ENCODE measurements around the gene PDLIM7.
A peak's percentile ranks its signal among the peaks of the same experiment; 100 is the strongest.

DNA sequence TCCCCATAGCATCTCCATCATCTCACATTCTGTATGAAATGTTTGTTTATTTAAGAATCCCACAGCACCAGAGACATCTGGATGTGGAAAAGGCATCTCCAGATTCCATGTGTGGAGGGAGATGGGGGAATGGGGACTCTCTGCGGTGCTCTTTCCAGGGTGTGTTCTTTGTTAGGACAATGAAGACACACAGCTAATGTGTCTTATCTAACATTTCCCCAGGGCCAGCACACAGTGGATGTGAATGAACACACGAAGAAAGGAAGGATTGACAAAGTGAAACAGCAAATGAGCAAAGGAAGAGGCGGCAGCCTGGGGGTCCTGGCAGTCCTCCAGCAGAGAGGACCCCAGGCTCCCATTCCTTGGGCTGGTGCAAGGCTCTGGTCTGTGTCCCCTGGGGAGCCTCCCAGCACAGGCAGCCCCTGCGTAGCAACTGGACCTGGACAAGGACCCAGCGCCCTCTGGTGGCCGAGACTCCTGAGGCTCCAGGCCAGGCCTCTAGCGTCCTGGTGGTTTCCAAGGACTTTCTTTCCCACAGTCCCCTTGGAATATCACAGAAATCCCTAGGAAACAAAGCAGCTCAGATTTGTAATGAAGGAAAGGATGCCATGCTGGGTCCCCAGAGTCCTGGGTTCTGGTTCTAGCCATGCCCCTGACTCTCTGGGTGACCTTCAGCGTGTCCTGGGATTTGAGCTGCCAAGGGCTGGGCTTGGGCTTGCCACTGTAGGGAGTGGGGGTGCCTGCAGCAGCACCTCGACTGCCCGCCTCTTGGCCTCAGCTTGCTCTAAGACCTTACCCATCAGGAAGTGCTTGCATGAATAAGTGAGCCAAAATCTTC, 3.5 kb upstream of the PDLIM7 start:
- TF ChIP-seq, protein P1, sequence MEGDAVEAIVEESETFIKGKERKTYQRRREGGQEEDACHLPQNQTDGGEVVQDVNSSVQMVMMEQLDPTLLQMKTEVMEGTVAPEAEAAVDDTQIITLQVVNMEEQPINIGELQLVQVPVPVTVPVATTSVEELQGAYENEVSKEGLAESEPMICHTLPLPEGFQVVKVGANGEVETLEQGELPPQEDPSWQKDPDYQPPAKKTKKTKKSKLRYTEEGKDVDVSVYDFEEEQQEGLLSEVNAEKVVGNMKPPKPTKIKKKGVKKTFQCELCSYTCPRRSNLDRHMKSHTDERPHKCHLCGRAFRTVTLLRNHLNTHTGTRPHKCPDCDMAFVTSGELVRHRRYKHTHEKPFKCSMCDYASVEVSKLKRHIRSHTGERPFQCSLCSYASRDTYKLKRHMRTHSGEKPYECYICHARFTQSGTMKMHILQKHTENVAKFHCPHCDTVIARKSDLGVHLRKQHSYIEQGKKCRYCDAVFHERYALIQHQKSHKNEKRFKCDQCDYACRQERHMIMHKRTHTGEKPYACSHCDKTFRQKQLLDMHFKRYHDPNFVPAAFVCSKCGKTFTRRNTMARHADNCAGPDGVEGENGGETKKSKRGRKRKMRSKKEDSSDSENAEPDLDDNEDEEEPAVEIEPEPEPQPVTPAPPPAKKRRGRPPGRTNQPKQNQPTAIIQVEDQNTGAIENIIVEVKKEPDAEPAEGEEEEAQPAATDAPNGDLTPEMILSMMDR (IDR thresholded peaks at IDR 0.05) = peak; percentile 78 to 93
- TF ChIP-seq POLR2AphosphoS5 (IDR thresholded peaks at IDR 0.05) = no peak
- TF ChIP-seq POLR2A (IDR thresholded peaks at IDR 0.05) = no peak
- TF ChIP-seq EP300 (IDR thresholded peaks at IDR 0.05) = no peak
